ENCODE data around the gene FAM3D. TPM values are rescaled to one million over a fixed set of nuclear protein-coding genes. Genes with fewer than 3 reads are reported as not detected.

Gene FAM3D
- total and polyA plus RNA-seq, 10 of the 15 experiments (the other 5 are each of a cell fraction or from before 2014, with no cell fraction given): 0.04 to 0.07 TPM; not detected in 8

GRCh38 chr3:58656631-58657030 lies 9.9 kb downstream of the FAM3D start:
- no peaks in the 10 kb centered on the region; the same call in 2 of the 3 replicates for H3K9me3 ChIP-seq (replicated peaks; ENCODE audit: control insufficient read depth, insufficient read depth, low read length)

More at GRCh38 chr3:58656631-58657030, 9.9 kb downstream of the FAM3D start:
- ChIA-PET POLR2A (no interaction called here), SMC1A (ENCODE audit: uncharacterized antibody, unreplicated experiment) (no interaction called here), RAD21 (ENCODE audit: unreplicated experiment) (no interaction called here), CTCF (no interaction called here)
- DNase-seq (ENCODE audit: low read depth, low spot score) (no peak), ATAC-seq (no peak), FAIRE-seq (no peak)
- no TSS peak for BruUV-seq (replicated peaks)
- H3K27me3 ChIP-seq (replicated peaks in 1 of 2; ENCODE audit: control insufficient read depth in 2 of 2, insufficient read depth in 2 of 2, low read length in 1 of 2): peaks cover 2 to 6% of the 10 kb centered on the region in 2 experiments; a peak in 2 of 4 replicates
- intact Hi-C loops (cut with micrococcal nuclease; ENCODE audit: unreplicated experiment): no loop called here
- no peaks in the 10 kb centered on the region for H3K79me2 ChIP-seq (ENCODE audit: control insufficient read depth, insufficient read depth, low read length)
- TF ChIP-seq PRDM15 (CRISPR knock-in tag; IDR thresholded peaks at IDR 0.05) (no peak), RCOR1 (conservative IDR thresholded peaks at IDR 0.05; ENCODE audit: low read depth, low read length) (no peak), EED (IDR thresholded peaks at IDR 0.05; ENCODE audit: low read depth) (no peak), E2F4 (IDR thresholded peaks at IDR 0.05; ENCODE audit: low read depth, low read length) (no peak), NFYB (IDR thresholded peaks at IDR 0.05; ENCODE audit: insufficient read depth, low read depth, low read length) (no peak)
- H3K36me3 ChIP-seq (ENCODE audit: control insufficient read depth in 2 of 2, insufficient read depth in 2 of 2, low read length in 1 of 2): no peaks in the 10 kb centered on the region
- H3K4me1 ChIP-seq (ENCODE audit: control insufficient read depth, insufficient read depth, low read length): no peaks in the 10 kb centered on the region
- no peak overlapping the region for H3K27ac ChIP-seq (ENCODE audit: control insufficient read depth, insufficient read depth)
- no peaks in the 10 kb centered on the region for H4K20me1 ChIP-seq (ENCODE audit: control insufficient read depth, insufficient read depth)
- H3K4me2 ChIP-seq (ENCODE audit: control insufficient read depth, insufficient read depth): no peak overlapping the region
- no peak overlapping the region for H3K4me3 ChIP-seq
- H3K9ac ChIP-seq (ENCODE audit: control insufficient read depth, insufficient read depth, low read length): no peak overlapping the region
- 0% methylated on average over 2 of the region's 2 CpGs for whole genome bisulfite sequencing (ENCODE audit: insufficient coverage, insufficient replicate concordance, low lambda C conversion rate, missing lambda C conversion rate)
- no peak overlapping the region for H2AFZ ChIP-seq (ENCODE audit: control insufficient read depth, low read depth, low read length)
- in situ Hi-C loops (cut with MboI): no loop called here
